PFSK-1 (cell line): ENCODE data around the gene MTA2.

ENCODE experiments used
- FOXP2 ChIP-seq: optimal IDR thresholded peaks from 2 replicates; pipeline ENCODE3; 2011; ENCODE audit warnings: borderline replicate concordance, control low read depth, inconsistent platforms; ENCODE audit not compliant: insufficient read depth; ENCODE audit errors: extremely low read length, extremely low read depth
- POLR2AphosphoS5 ChIP-seq: IDR thresholded peaks from 2 replicates; pipeline ENCODE4 v1.6.1; 2012; ENCODE audit warnings: low read depth, mild to moderate bottlenecking, control low read depth, low read length, moderate library complexity
- SIN3A ChIP-seq: IDR thresholded peaks from 2 replicates; pipeline ENCODE4 v1.6.1; 2012; ENCODE audit warnings: mild to moderate bottlenecking, low read length, moderate library complexity, borderline replicate concordance; ENCODE audit not compliant: insufficient read depth
- TAF1 ChIP-seq: IDR thresholded peaks from 2 replicates; pipeline ENCODE4 v1.6.1; 2012; ENCODE audit warnings: low read length, control low read depth, borderline replicate concordance; ENCODE audit not compliant: insufficient read depth
- TF ChIP-seq, protein P1 (sequence below), 2 experiments: IDR thresholded peaks; 2 replicates each; pipeline versions ENCODE4 v1.6.1 to v1.8.0; 2011 to 2012; ENCODE audit warnings: low read depth in 2 of 2, low read length in 2 of 2, control low read depth in 1 of 2, inconsistent platforms in 1 of 2, mild to moderate bottlenecking in 1 of 2, moderate library complexity in 1 of 2; ENCODE audit not compliant: insufficient read depth in 1 of 2

Gene MTA2

DNA sequence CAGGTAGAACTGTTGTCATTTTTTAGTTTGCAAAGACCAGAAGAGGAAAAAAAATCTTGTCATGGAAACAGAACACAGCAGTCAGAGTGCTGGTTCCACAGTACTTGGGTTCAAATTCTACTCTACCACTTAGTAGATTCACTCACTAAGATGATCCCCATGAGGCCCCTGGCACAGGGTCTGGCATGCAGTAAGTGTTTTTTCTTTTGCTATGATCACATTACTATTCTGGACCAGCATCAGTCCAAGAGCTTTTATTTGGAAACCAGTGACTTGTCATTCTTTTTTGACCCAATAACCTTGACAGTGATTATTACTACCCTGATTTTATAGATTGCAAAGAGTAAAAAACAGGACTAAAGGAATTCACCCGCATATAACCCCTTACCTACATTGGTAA, 32.1 kb downstream of the MTA2 start:
- TF ChIP-seq TAF1 (no peak), SIN3A (no peak), POLR2AphosphoS5 (no peak), FOXP2 (no peak)
- TF ChIP-seq, protein P1, sequence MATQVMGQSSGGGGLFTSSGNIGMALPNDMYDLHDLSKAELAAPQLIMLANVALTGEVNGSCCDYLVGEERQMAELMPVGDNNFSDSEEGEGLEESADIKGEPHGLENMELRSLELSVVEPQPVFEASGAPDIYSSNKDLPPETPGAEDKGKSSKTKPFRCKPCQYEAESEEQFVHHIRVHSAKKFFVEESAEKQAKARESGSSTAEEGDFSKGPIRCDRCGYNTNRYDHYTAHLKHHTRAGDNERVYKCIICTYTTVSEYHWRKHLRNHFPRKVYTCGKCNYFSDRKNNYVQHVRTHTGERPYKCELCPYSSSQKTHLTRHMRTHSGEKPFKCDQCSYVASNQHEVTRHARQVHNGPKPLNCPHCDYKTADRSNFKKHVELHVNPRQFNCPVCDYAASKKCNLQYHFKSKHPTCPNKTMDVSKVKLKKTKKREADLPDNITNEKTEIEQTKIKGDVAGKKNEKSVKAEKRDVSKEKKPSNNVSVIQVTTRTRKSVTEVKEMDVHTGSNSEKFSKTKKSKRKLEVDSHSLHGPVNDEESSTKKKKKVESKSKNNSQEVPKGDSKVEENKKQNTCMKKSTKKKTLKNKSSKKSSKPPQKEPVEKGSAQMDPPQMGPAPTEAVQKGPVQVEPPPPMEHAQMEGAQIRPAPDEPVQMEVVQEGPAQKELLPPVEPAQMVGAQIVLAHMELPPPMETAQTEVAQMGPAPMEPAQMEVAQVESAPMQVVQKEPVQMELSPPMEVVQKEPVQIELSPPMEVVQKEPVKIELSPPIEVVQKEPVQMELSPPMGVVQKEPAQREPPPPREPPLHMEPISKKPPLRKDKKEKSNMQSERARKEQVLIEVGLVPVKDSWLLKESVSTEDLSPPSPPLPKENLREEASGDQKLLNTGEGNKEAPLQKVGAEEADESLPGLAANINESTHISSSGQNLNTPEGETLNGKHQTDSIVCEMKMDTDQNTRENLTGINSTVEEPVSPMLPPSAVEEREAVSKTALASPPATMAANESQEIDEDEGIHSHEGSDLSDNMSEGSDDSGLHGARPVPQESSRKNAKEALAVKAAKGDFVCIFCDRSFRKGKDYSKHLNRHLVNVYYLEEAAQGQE (IDR thresholded peaks at IDR 0.05; ENCODE audit: insufficient read depth in 1 of 2, low read depth in 2 of 2, low read length in 2 of 2), result no peak

DNA sequence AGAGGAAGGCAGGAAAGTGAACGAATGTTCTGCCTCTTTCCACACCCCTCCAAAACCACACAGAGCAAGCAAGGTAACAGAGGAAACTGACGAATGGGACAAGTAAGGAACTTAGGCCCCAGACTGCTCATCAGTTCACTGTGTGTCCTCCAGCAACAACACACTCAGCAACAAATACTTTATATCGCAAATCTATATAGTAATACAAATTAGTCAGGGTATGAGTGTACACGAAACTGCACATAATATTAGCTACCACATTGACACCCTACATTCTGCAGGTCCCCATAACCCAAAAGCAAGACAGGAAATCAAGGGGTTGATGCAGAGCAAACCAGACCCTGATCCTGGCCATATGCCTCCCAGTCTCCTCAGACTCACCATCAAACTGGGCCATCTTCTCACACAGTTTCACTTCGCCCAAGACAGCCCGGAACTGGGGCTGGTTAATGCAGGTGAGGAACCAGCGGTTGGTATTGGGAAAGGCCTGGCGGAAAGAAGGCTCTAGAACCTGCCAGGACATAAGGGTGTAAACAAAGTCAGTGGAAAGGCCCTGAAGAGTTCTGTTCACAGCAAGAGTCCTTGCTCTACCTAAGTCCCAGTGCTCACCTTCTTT, 34.5 kb downstream of the MTA2 start:
- no peak for TF ChIP-seq TAF1
- TF ChIP-seq FOXP2, result no peak
- no peak for TF ChIP-seq SIN3A
- TF ChIP-seq, protein P1 (IDR thresholded peaks at IDR 0.05; ENCODE audit: insufficient read depth in 1 of 2, low read depth in 2 of 2, low read length in 2 of 2), result no peak
- no peak for TF ChIP-seq POLR2AphosphoS5

DNA sequence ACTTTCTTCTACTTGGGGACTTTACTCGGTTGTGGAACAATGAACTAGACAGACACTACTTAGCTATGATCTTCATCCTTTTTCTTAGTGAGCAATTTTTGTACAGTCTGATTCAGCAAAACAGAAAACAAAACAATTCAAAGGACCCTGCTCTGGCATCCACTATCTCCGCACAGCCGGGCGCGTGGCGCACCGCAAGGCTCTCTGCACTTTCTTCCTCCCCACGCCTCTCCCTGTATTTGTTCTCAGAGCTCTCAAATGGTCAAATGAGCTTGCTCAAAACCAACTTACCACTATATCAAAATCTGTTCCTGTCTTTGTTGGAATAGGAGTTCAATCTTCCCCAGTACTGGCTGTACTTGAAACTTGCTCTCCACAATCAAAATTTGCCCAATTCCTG, 35.4 kb downstream of the MTA2 start:
- TF ChIP-seq POLR2AphosphoS5, result 0 out of 2 replicates have a peak, but pooled peaks have one; percentile 9
- no peak for TF ChIP-seq TAF1
- TF ChIP-seq FOXP2, result no peak

DNA sequence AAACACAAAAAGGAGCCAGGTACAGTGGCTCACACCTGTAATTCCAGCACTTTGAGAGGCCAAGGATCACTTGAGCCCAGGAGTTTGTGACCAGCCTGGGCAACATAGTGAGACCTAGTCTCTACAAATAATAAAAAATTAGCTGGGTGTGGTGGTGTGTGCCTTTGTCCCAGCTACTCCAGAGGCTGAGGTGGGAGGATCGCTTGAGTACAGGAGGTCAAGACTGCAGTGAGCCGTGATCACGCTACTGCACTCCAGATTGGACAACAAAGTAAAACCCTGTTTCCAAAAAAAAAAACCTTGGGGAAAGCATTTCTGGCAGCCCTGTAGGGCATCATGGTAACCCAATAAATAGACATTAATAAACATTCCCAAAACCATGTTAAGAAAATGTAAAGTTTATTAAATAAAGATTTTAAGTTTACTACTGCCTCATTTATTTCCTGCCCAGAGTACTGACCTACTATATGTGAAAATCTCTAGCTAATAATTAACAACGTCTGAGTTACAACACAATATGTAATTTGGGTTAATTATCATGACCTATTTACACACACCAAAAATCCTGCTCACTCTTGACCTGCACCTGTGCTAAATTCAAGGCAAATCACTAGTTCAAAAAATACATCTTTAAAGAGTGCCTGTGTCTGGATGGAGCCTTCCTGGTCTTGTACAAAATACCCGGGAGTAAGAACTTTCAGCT, 36.4 kb downstream of the MTA2 start:
- no peak for TF ChIP-seq SIN3A
- TF ChIP-seq, protein P1 (IDR thresholded peaks at IDR 0.05; ENCODE audit: insufficient read depth in 1 of 2, low read depth in 2 of 2, low read length in 2 of 2), result no peak
- TF ChIP-seq TAF1, result no peak
- no peak for TF ChIP-seq FOXP2
- TF ChIP-seq POLR2AphosphoS5, result no peak; the same call in 1 of the 2 replicates

DNA sequence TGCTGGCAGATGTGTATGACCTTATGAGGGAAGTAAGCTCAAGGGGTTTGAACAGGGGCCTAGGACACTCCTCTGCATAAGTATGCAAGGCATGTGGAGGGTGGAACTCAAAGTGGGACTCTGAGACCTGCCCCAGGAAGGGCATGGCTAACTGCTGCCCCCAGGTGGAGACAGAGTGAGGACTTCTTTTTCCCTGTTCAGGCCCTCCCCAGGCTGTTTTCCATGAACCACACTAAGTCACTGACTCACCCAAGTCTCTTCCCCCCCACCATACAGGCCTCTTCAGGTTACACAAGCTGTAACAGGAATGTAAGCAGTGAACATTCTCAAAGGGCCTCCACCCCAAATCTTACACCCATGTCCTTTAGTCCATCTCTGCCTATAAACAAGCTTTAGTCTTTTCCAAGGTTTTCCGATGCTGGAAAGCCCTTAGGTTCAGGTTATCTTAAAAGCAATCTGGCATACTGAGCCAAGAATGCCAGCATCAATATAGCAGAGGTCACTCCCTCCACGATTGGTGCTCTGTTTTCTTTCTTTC, 41.0 kb downstream of the MTA2 start:
- TF ChIP-seq FOXP2 (no peak), POLR2AphosphoS5 (no peak; the same call in 1 of the 2 replicates), TAF1 (no peak), SIN3A (no peak)
- TF ChIP-seq, protein P1 (IDR thresholded peaks at IDR 0.05; ENCODE audit: insufficient read depth in 1 of 2, low read depth in 2 of 2, low read length in 2 of 2), result no peak
